CD4-positive, alpha-beta T cell treated with Interleukin-15 for 4 hours (primary cell): ENCODE data around the gene MXI1.
"Not testable (repeated sequence)": the region's sequence is repeated elsewhere in the genome, so short reads cannot be mapped to it uniquely, and the experiment has no call there.

ENCODE experiments used
- DNase-seq: peaks from one replicate; pipeline ENCODE4 v3.0.0-alpha.2; 2020; ENCODE audit warnings: low spot score

The MXI1 gene

DNA sequence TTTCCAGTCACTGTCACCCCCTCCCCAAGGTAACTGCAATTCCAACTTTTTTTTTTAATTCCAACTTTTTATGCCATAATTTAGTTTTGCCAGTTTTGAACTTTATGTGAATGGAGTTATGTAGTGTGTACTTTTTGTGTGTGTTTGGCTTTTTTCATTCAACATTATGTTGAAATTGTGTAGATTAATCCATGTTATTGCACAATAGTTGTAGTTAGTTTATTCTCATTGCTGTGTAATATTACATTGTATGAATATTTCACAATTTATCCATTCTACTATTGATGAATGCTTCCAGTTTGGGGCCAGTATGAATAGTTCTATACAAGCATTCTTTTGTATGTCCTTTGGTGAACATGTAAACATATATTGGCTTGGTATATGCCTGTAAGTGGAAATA is 32.5 kb downstream of the MXI1 start:
- no peak for DNase-seq

DNA sequence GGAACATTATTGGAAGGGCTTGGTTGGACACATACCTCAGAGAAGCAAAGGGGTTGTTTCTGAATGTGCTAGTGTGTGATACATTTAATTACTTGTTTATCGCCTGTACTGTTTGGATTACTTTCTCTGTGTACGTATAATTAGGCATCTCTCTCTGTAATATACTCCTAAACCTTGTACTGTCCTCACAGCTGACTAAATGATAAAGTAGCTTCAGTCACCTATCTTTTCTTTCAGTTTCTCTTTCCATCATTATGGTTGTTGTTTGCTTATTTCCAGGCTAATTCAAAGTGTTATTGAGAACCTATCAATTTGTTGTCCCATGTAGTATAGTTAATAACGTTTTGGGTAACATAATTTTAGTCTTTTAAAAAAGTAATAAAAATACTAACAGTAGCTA is 34.0 kb downstream of the MXI1 start:
- no peak for DNase-seq

DNA sequence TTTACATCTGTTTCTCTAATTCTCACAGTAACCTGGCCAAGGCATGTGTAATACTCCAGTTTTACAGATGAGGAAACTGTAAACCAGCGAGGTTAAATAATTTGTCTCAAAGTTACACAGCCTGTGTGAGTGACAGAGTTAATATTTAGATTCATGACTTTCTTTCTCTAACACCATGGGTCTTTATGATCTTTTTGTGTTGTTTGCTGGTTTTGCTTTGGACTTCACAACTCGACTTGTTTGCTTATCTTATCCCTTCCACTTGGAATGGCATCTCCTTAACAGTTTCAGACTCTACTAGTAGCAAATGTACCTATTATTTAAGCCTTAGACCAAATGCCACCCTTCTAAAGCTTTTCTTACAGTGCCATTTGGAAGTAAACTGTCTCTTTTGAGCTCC is 34.4 kb downstream of the MXI1 start:
- DNase-seq, result no peak

DNA sequence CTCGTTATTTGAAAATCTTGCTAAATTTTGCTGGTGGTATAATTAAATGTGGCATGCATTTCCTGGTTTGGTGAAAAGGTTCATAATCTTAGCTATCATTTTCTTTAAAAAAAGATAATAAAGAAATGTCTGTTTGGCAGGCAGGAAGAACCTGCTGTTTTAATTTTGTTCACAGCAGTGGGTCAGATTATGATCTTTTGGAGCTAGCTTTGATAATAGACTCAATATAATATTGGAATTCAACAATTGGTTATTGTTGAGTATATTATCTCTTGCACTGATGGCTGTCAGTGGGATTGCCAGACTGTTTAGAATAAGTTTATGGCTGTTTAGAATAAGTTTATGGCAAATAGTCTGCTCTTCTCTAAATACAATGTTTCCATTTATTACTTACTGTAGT is 35.1 kb downstream of the MXI1 start:
- DNase-seq, result no peak

DNA sequence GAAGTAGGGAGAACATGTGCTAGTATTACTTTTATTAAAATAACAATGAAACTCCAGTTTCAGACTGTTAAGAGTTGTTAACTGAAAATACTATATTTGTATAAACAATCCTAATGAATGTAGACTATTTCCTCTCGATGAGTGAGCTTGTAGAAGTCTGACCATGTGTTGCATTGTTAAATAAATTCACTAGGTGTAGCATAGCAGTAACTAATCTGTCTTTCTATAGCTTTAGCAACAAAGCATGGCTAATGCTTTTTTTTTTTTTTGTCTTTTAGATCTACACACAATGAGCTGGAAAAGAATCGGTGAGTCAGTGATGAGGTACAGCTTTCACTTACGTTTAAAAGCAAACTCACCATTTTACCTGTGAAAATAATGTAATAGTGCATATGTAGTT is 37.1 kb downstream of the MXI1 start:
- DNase-seq, result no peak

DNA sequence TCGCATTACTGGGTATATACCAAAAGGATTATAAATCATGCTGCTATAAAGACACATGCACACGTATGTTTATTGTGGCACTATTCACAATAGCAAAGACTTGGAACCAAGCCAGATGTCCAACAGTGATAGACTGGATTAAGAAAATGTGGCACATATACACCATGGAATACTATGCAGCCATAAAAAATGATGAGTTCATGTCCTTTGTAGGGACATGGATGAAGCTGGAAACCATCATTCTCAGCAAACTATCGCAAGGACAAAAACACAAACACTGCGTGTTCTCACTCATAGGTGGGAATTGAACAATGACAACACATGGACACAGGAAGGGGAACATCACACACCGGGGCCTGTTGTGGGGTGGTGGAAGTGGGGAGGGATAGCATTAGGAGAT is 40.4 kb downstream of the MXI1 start:
- not testable (repeated sequence) for DNase-seq

DNA sequence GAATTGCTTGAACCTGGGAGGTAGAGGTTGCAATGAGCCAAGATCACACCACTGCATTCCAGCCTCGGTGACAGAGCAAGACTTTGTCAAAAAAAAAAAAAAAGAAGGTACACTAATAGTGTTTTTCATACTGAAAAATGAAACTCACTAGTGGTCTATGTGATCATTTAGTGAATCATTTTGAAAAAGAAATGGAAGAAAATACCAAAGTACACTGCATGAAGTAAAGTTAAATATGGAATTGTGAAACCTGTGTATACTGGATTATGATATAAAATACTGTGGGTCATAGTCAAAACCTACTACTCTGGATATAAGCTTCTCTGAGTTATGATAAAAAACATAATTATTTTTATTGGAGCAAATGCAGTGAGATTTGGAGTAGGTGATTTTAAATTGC is 42.1 kb downstream of the MXI1 start:
- not testable (repeated sequence) for DNase-seq

DNA sequence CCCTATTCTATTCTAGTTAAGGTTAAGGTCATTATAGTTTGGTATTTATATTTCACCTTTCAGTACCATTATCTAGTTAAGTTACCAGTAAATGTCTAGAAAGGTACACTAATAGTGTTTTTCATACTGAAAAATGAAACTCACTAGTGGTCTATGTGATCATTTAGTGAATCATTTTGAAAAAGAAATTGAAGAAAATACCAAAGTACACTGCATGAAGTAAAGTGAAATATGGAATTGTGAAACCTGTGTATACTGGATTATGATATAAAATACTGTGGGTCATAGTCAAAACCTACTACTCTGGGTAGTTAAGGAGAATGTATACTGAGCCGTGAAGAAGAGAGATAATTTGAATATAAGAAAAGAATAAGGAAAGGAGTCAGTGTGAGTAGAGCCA is 44.0 kb downstream of the MXI1 start:
- DNase-seq, result not testable (repeated sequence)

DNA sequence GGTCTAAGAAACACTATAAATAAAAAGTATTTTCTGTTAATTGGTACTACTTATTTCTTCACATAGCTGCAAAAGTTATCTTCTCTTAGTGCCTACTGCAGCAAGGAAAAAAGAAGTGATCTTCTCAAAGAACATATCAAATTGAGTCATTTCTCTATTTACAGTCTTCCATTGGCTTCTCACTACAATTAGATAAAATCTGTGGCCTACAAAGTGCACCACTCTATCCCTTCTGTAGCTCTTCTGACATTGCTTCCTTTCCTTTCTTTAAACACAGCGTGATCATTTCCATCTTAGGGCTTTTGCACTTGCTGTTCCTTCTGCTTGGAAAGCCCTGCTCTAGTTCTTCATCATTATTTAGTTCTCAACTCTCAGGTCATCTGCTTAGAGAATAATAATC is 44.7 kb downstream of the MXI1 start:
- no peak for DNase-seq

DNA sequence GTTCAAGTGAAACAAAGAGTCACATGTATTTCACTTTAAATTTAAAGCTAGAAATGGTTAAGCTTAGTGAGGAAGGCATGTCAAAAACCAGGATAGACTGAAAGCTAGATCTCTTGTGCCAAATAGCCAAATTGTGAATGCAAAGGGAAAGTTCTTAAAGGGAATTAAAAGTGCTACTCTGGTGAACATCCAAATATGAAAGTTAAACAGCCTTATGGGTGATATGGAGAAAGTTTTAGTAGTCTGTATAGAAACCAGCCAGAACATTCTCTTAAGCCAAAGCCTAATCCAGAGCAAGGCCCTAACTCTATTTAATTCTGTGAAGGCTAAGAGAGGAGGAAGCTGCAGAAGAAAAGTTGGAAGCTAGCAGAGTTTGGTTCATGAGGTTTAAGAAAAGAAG is 47.1 kb downstream of the MXI1 start:
- no peak for DNase-seq

DNA sequence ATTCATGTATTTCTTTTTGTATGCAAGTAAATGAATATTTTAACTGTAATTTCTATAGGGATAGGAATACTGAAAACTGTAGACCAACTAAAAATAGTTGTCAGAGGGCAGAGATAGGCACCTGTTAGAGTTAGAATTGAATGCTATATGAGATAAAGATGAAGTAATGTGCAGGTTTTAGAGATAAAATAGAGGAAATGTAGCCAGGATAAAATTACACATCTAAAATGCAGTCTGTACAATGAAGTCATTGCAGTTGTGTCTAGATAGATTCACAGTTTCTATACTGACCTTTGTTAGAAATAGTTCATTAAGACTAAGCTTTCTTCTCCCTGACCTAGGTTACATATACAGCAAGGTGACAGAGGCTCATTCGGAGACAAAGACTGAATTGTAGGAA is 51.1 kb downstream of the MXI1 start:
- no peak for DNase-seq

DNA sequence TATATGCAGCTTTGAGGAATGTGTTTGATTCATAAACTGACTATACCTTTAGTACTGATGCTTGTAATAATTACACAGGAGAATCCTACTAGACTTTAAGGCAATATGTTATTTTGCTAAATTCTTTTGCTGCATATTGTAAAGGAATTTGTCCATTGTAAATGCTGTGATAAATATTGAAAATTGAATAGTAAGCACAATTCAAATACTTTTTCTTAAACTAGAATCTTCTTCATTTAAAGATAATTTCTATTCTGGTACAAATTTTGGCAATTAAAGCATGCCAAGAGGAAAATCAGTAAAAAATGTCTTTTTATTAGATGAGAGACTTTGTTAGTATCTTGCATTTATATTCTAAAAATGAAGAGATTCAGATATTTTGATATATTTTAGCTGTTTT is 51.9 kb downstream of the MXI1 start:
- DNase-seq, result no peak

DNA sequence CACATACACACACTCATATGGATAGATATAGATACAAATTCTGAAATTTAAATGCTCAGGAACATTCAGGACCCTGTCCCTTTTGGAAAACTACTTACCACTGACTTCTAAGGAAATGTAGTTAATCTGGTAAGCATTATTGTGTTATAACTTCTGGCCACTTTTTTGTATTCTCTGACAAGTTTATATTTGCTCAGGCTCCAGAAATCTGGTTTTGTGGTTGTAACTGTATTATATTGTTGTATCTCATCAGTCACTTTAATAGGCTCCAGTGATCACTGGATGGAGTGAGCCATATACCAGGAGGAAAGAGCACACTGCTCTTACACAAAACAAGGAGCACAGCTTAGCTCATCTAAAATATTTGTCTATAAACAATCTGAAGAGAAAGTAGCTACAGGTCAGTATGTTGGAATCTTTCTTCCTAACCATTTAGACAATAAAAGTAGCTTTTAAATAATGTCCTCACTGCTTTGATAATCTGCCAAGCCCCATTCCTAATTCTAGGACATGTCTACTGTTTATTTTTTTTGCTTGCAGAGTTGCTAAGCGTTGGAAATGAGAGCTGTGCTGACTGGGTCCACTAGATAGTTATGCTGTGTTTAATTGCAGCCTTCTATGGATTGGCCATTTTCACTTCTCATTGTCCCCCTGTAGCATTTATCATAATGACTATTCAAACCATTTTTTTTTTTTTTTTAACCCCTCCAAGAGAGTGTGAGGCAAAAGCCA is 53.5 kb downstream of the MXI1 start:
- no peak for DNase-seq

DNA sequence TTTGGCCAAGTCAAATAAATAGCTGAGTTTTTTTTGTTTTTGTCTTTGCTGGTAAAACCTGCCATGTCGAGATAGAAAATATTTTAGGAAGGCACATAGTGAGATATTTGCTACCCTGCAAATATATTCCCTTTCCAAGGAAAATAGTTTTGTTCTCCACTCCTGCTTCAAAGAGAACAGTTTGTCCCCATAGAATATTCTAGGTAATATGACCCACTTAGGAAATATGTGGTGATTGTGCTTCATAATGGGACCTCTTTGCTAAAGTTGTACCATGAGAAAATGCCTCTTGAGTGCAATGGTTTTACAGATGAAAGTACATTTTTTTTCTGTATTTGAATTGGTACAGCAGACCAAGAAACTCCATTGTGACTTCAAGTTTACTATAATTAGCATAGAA is 55.8 kb downstream of the MXI1 start:
- DNase-seq, result no peak

DNA sequence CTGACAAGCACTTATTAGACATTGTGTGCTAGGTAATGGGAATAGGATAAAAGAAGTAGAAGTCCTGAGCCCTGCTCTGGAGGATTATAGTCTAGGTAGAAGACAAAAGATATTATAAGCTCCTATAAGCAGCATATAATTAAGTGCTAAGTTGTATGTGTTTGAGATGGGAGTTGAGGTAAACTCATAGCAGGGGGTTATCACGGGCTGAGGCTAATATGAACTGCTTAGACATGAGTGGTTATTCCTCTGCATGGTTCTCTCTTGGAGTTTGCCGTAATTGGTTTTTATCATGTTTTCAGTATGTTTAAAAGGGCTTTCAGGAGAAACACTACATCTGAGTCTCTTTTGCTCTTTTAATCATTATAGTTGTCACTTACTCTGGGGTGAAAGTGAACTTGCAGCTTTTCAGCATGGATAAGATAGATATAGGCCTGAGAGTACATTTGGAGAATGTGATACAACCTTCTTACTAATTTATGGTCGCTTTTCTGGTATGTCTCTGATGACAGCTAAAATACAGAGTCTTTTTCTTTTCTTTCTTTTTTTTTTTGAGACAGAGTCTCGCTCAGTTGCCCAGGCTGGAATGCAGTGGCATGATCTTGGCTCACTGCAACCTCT is 58.3 kb downstream of the MXI1 start:
- no peak for DNase-seq

DNA sequence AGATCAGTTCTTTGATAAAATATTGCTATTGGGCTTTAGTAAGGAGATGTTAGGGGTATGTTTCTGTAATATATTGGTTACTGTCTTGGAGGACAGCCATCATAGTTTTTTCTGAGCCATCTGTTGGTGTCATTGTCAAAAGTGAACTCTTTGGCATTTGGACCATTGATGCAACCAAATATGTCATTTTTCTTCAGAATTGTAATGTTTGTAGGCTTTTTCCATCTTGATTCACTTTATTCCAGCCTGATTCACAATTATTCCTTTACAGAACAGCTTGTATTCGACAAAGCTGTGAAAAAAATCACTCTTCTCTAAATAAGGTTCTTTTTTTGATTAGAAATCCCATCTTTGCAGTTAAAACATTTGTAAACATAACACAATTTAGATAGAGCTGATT is 59.9 kb downstream of the MXI1 start:
- DNase-seq, result no peak

DNA sequence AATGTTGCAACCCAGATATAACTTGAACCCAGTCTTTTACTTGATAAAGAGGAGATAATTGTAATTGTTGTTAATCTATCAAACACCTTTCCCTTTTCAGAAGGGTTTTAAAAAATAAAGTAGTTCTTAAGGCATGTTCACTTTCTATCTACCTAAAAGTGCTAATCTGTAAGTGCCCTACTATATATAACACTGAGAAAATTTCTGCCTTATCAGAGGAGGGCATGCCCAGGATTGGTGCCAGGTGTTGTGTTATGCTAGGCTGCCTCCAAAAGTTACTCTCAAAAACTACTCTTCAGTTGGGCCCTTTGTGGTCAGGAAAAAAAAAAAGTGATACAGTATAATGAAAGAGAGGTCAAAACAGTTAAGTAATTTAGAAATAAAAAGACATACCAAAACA is 61.0 kb downstream of the MXI1 start:
- no peak for DNase-seq

DNA sequence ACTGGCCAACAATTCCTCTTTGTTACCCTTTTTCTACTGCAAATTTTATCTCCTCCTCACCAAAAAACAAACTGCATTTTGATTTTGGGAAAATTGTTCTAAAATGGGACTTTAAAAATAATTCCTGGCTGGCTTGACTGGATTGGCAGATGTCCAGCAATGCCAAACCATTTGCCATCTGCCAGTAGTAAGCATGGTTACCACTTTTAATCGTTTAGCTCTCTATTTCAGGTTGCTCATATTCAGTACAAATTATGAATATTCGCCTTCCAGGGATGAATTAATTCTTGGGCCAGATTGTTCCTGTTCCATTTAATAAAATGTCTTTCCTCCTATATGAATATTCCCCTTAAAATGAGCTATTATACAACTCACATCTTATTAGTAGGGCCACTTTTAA is 61.6 kb downstream of the MXI1 start:
- DNase-seq, result no peak

DNA sequence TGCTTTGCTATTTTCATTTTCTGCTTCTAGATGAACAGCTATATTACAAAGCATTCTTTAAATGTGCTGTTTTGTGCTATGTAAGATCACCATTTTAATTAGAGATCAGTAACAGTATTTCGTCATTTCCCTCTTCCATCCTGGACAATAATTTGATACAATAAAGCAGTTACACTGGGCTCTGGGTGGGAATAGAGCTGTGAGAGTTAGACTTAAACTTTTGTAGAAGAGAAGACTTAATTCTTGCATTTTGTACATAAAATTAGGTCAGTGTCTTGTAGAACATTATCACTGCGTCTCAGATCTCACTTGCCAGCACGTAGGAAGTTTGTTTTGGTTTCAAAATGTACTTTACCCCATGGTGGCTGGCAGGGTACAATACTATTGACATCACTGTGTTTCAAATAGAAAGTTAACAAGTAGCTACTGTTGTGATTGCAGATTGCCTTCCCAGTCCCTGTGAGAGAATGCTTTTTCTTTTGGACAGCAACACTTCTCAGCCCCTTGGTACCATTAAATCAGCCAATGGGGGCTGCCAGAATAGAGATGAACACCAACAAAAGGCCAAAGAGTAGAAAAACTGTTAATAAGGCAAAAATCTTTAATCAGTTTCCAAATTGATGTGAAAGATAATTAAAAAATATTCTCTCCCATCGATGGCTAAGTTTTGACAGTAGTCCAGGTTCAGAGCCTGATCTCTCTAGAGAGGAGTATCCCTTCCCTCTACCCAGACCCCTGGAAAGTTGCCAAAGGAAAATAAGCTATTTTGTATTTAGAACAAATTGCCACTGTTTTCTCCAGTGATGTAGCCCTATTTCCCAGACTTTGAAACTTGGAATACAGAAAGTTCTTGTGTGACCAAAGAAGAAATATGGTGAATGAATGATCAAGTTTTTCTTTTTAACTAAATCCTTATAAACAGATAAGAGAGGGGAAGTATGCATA is 62.2 kb downstream of the MXI1 start:
- DNase-seq, result peak; percentile 3

DNA sequence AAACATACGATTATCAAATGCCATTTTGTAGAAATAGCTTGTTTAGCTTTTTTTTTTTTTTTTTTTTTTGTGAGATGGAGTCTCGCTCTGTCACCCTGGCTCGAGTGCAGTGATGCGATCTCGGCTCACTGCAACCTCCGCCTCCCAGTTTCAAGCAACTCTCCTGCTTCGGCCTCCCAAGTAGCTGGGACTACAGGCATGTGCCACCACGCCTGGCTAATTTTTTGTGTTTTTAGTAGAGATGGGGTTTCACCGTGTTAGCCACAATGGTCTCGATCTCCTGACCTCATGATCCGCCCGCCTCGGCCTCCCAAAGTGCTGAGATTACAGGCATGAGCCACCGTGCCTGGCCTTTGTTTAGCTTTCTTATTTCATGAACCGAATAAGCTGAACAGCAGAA is 65.6 kb downstream of the MXI1 start:
- not testable (repeated sequence) for DNase-seq

DNA sequence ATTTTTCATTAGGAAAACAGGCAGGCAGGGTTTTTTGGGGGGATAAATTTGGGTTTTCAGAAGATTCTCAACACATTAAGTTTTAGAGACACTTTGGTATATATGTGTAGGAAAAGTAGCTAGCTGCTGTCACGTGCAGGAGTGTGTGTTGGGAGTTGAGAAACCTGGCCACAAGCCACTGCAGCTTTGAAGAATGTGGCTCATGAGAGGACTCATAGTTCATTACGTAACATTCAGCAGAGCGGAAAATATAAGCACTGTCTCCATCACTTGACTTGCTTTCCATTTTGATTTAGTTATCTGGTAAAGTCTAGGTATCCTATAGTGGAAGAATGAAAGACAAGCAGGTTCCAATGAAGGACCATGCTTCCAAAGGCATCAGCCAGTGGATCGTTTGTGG is 66.1 kb downstream of the MXI1 start:
- DNase-seq, result peak; percentile 17

DNA sequence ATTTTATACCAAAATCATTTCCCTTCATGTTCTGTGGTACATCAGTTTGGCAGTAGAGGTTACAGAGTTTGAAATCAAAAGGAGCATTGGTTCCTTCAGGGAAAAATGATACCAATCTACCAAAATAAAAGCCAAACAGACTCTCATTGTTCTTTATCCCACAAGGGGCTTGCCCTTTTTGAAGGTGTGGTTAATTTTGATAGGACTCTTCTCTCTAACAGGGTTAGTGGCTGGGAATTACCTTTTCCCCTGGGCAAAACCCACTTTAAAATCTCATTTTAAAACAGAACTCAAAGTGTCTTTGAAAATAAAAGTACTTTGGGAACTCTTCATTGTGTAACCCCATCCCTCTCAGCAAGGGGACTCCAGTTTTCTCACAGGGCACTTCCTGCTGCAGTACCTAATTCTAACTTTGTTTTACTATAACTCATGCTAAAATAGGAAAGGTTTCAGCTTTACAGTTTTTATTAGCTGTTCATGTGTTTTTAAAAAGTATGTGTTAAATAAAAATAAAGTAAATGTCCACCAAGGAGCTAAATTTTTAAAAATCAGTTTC is 66.7 kb downstream of the MXI1 start:
- no peak for DNase-seq

DNA sequence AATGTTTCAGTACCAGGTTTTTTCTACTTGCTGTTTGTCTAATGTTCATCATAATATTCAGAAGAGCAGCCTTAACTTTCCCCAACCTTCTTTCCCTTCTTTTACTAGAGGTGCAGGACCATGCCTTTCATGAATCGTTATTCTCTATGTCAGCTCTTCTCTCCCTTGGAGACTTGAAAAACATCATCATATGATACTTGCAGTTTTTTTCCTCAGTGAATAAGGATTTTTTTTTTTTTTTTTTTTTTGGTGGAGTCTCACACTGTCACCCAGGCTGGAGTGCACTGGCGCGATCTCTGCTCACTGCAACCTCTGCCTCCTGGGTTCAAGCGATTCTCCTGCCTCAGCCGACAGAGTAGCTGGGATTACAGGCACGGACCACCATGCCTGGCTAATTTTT is 67.2 kb downstream of the MXI1 start:
- no peak for DNase-seq
